NOMO-1 (cell line): ENCODE measurements around the gene ARVCF.

ENCODE experiments used
- DNase-seq, 2 experiments: peaks; one replicate each; lab custom pipeline; 2025; ENCODE audit not compliant: unreplicated experiment in 2 of 2; lab: John Stamatoyannopoulos, UW

The ARVCF gene

GRCh38 chr22:20054034-20054427 is 37.4 kb upstream of the ARVCF start:
- DNase-seq, result no peak

GRCh38 chr22:20053407-20054033 is 36.9 kb upstream of the ARVCF start:
- DNase-seq, result no peak

- no peak for DNase-seq
Measured at GRCh38 chr22:20052309-20053259, 36.0 kb upstream of the ARVCF start.

- no peak for DNase-seq
Measured at GRCh38 chr22:20051927-20052308, 35.3 kb upstream of the ARVCF start.

- no peak for DNase-seq
Measured at GRCh38 chr22:20046730-20047129, 30.1 kb upstream of the ARVCF start.

GRCh38 chr22:20044495-20045151 is 28.0 kb upstream of the ARVCF start:
- DNase-seq, result no peak

- DNase-seq, result no peak
Measured at GRCh38 chr22:20043997-20044342, 27.3 kb upstream of the ARVCF start.

- DNase-seq, result no peak
Measured at GRCh38 chr22:20043057-20043996, 26.7 kb upstream of the ARVCF start.

GRCh38 chr22:20040327-20041200 is 23.9 kb upstream of the ARVCF start:
- DNase-seq, result no peak

- DNase-seq, result no peak
Measured at GRCh38 chr22:20039683-20040325, 23.2 kb upstream of the ARVCF start.

- DNase-seq, result no peak
Measured at GRCh38 chr22:20038574-20038973, 22.0 kb upstream of the ARVCF start.

- DNase-seq, result no peak
Measured at GRCh38 chr22:20037419-20037818, 20.8 kb upstream of the ARVCF start.

GRCh38 chr22:20036535-20037392 is 20.1 kb upstream of the ARVCF start:
- DNase-seq, result no peak

GRCh38 chr22:20036084-20036482 is 19.5 kb upstream of the ARVCF start:
- DNase-seq, result no peak

GRCh38 chr22:20035375-20036083 is 18.9 kb upstream of the ARVCF start:
- DNase-seq, result no peak

GRCh38 chr22:20034143-20034542 is 17.5 kb upstream of the ARVCF start:
- no peak for DNase-seq

- no peak for DNase-seq
Measured at GRCh38 chr22:20033045-20033706, 16.6 kb upstream of the ARVCF start.
